Activated naive CD4-positive, alpha-beta T cell treated with anti-CD3 and anti-CD28 coated beads, Interleukin-2, amount 50 U/mL, for 24 hours (primary cell): Measurements from ENCODE around the gene FBXL19.

Experiments used
- H3K27ac Mint-ChIP-seq: one replicate; pipeline ENCODE4 v1.8.0; 2021; ENCODE audit warnings: mild to moderate bottlenecking, mixed read lengths
- H3K27me3 Mint-ChIP-seq: one replicate; pipeline ENCODE4 v1.8.0; 2021; ENCODE audit warnings: mixed read lengths
- H3K36me3 Mint-ChIP-seq: one replicate; pipeline ENCODE4 v1.8.0; 2021; ENCODE audit warnings: mixed read lengths
- H3K4me1 Mint-ChIP-seq: one replicate; pipeline ENCODE4 v1.8.0; 2021; ENCODE audit warnings: mixed read lengths
- H3K4me3 Mint-ChIP-seq: one replicate; pipeline ENCODE4 v1.8.0; 2021; ENCODE audit warnings: mild to moderate bottlenecking, mixed read lengths
- H3K9me3 Mint-ChIP-seq: one replicate; pipeline ENCODE4 v1.8.0; 2021; ENCODE audit warnings: mixed read lengths

FBXL19 gene

GRCh38 chr16:30903002-30903401 is 20.4 kb upstream of the FBXL19 start:
- H3K4me3 Mint-ChIP-seq: peak overlapping the region; percentile 89
- no peaks in the 10 kb centered on the region for H3K9me3 Mint-ChIP-seq
- H3K27ac Mint-ChIP-seq: peak overlapping the region; percentile 96
- H3K4me1 Mint-ChIP-seq: peaks cover 38% of the 10 kb centered on the region
- no peaks in the 10 kb centered on the region for H3K27me3 Mint-ChIP-seq
- no peaks in the 10 kb centered on the region for H3K36me3 Mint-ChIP-seq

DNA sequence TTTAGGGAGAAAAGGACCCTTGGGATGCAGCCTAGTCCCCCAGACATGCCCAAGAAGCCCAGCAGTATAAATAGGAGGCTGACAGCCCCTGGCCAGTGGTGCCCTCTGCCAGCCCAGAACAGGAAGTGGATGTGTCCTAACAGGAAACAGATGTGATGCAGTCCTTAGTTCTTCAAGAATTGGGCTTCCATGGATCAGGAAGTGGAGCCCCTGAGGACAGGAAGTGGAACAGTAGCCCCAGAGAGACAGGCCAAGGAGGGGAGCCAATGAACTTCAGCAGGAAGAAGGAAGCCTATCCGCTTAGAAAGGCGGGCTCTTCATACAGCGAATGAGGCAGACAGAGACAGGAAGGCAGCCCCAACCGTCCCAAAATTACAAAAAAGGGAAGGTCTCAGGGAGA is 19.8 kb upstream of the FBXL19 start:
- H3K36me3 Mint-ChIP-seq: no peaks in the 10 kb centered on the region
- H3K4me1 Mint-ChIP-seq: peaks cover 39% of the 10 kb centered on the region
- H3K27ac Mint-ChIP-seq: peak overlapping the region; percentile 95
- H3K27me3 Mint-ChIP-seq: no peaks in the 10 kb centered on the region
- H3K4me3 Mint-ChIP-seq: peak overlapping the region; percentile 16
- H3K9me3 Mint-ChIP-seq: no peaks in the 10 kb centered on the region

- Mint-ChIP-seq H3K4me3 (no peak overlapping the region), H3K27ac (peak overlapping the region; percentile 95), H3K36me3 (no peaks in the 10 kb centered on the region), H3K9me3 (no peaks in the 10 kb centered on the region), H3K4me1 (peaks cover 39% of the 10 kb centered on the region), H3K27me3 (no peaks in the 10 kb centered on the region)
Observed at GRCh38 chr16:30904114-30904780, 19.1 kb upstream of the FBXL19 start.

GRCh38 chr16:30907064-30907463 is 16.3 kb upstream of the FBXL19 start:
- no peaks in the 10 kb centered on the region for H3K9me3 Mint-ChIP-seq

DNA sequence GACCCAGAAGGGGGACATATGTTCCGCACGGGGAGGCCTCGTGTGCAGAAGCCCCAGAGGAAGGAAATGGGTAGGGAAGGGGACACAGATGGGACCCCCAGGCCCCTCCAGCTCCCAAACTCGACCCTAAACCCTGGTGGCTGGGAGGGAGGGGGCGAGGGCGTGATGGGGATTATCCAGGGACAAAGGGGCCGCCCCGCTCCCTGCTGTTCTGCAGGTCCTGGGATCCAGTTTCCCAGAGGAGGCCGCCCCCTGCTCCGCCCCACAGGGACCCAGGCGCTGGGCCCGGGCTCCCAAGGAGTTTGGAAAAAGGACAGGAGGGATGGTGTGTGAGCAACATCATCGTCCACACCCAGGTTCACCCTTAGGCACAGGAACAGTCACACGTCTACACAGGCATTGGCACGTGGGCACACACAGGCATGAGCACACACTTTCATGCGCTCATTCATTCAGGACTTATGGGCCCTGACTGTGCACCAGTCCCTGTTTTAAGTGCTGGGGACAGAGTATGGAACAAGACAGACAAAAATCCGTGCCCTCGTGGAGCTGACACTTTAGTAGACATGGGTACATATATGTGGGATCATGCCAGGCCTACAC is 12.8 kb upstream of the FBXL19 start:
- H3K9me3 Mint-ChIP-seq: no peaks in the 10 kb centered on the region
- H3K27ac Mint-ChIP-seq: no peak overlapping the region
- no peaks in the 10 kb centered on the region for H3K36me3 Mint-ChIP-seq
- H3K4me3 Mint-ChIP-seq: no peak overlapping the region
- H3K4me1 Mint-ChIP-seq: peaks cover 9% of the 10 kb centered on the region
- no peaks in the 10 kb centered on the region for H3K27me3 Mint-ChIP-seq

More at GRCh38 chr16:30907064-30907463, 16.3 kb upstream of the FBXL19 start:
- no peaks in the 10 kb centered on the region for H3K27me3 Mint-ChIP-seq
- H3K4me3 Mint-ChIP-seq: no peak overlapping the region
- H3K27ac Mint-ChIP-seq: no peak overlapping the region
- no peaks in the 10 kb centered on the region for H3K36me3 Mint-ChIP-seq
- H3K4me1 Mint-ChIP-seq: peaks cover 30% of the 10 kb centered on the region

DNA sequence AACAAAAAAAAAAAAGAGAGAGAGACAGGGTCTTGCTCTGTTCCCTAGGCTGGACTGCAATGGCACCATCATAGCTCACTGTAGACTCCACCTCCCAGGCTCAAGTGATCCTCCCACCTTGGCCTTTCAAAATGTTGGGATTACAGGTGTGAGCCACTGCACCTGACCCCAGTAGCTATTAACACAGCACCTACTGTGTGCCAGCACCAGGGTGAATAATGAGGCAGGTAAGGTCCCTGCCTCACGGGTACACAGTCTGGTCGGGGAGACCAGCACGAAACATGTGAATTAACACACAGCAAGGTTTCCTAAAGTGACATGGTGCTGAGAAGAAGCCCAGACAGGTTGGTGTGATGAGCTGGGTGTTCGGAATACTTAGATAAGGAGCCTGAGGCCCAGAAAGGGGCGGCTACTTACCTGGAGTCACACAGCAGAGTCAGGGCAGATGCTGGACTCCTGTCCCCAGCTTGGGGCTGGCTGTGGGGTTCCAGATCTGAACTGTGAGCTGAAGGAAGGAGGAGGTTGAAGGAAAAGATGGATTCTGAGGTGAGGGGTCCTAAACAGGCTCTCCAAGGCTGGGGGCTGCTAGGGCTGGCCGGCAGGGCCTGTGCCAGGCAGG is 10.5 kb upstream of the FBXL19 start:
- H3K9me3 Mint-ChIP-seq: no peaks in the 10 kb centered on the region
- no peak overlapping the region for H3K27ac Mint-ChIP-seq
- H3K4me3 Mint-ChIP-seq: no peak overlapping the region
- H3K36me3 Mint-ChIP-seq: no peaks in the 10 kb centered on the region
- H3K27me3 Mint-ChIP-seq: no peaks in the 10 kb centered on the region
- H3K4me1 Mint-ChIP-seq: peaks cover 2% of the 10 kb centered on the region

- Mint-ChIP-seq H3K4me3 (no peak overlapping the region), H3K9me3 (no peaks in the 10 kb centered on the region), H3K4me1 (no peaks in the 10 kb centered on the region), H3K36me3 (no peaks in the 10 kb centered on the region), H3K27ac (no peak overlapping the region), H3K27me3 (no peaks in the 10 kb centered on the region)
Observed at GRCh38 chr16:30914830-30915229, 8.5 kb upstream of the FBXL19 start.

GRCh38 chr16:30918614-30919013 is 4.8 kb upstream of the FBXL19 start:
- Mint-ChIP-seq H3K4me1 (no peaks in the 10 kb centered on the region), H3K36me3 (no peaks in the 10 kb centered on the region), H3K4me3 (no peak overlapping the region), H3K27me3 (no peaks in the 10 kb centered on the region), H3K27ac (no peak overlapping the region), H3K9me3 (no peaks in the 10 kb centered on the region)

GRCh38 chr16:30920891-30921290 is 2.5 kb upstream of the FBXL19 start:
- Mint-ChIP-seq H3K4me3 (peak overlapping the region; percentile 99), H3K4me1 (peaks cover 9% of the 10 kb centered on the region), H3K27me3 (no peaks in the 10 kb centered on the region)

GRCh38 chr16:30921459-30921747 is 2.0 kb upstream of the FBXL19 start:
- Mint-ChIP-seq H3K4me1 (peaks cover 9% of the 10 kb centered on the region), H3K4me3 (peak overlapping the region; percentile 99), H3K36me3 (no peaks in the 10 kb centered on the region), H3K9me3 (no peaks in the 10 kb centered on the region), H3K27ac (no peak overlapping the region), H3K27me3 (no peaks in the 10 kb centered on the region)

More at GRCh38 chr16:30920891-30921290, 2.5 kb upstream of the FBXL19 start:
- Mint-ChIP-seq H3K9me3 (no peaks in the 10 kb centered on the region), H3K36me3 (no peaks in the 10 kb centered on the region), H3K27ac (no peak overlapping the region)

DNA sequence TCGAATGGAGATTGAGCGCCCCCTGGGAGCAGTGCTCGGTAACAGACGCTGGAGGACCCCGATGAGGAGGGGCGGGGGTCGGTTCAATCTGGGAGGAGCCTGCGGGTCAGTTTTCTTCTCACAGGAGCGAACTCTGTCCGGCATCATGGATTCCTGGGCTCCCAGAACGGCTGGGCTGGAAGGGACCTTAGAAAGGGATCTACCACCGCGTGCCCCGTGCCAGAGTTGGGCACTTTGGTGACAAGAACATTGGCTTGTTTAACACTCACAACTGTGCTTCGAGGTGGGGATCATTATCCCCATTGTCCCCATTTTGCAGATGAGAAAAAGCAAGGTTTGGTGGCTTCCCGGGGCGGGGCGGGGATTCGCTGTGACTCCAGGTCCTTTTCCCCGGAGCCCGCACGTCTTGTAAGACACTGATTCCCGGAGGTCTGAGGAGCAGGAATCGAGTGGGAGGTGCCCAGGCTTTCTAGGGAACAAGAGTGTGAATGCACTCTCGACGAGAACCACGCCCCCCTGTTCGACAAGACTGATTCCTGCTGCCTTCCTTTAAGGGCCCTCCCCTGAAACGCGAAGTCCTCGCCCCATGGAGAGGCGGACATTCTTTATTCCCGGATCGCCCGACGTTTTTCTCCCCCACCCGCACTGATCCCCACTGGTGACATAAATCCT is 1.5 kb upstream of the FBXL19 start:
- Mint-ChIP-seq H3K9me3 (no peaks in the 10 kb centered on the region), H3K27me3 (no peaks in the 10 kb centered on the region), H3K27ac (peak overlapping the region; percentile 100), H3K4me3 (peak overlapping the region; percentile 99), H3K4me1 (peaks cover 9% of the 10 kb centered on the region), H3K36me3 (no peaks in the 10 kb centered on the region)

GRCh38 chr16:30922420-30922959 is 882 bp upstream of the FBXL19 start:
- Mint-ChIP-seq H3K4me1 (peaks cover 9% of the 10 kb centered on the region), H3K36me3 (no peaks in the 10 kb centered on the region), H3K27me3 (no peaks in the 10 kb centered on the region), H3K27ac (peak overlapping the region; percentile 100), H3K4me3 (peak overlapping the region; percentile 99), H3K9me3 (no peaks in the 10 kb centered on the region)

DNA sequence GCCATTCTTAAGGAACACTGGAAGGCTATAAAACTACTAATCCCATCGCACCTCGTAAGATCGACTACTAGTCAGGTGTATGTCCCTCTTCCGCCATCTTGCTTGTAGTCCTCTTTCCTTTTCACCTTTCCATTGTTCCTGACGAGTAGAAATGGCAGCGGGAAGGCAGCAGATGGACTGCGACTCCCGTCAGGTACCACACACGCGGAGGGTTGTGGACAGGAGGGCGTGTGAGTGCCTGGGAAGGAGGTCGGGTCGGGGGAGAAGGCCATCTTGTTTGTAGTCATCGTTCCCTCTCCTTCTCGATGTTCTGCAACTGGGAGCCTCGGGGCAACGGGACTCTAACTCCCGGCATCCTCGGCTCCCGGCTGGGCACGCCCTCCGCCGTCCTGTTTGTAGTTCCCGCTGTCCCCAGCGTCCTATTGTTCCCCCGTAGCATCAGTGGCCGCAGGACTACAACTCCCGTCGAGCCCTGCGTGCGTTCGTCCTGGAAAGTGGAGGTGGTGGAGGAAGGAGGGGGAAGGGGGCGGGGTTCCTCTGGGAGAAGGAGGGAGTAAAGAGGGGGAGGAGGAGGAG is 324 bp upstream of the FBXL19 start:
- Mint-ChIP-seq H3K4me1 (peaks cover 9% of the 10 kb centered on the region), H3K36me3 (no peaks in the 10 kb centered on the region), H3K9me3 (no peaks in the 10 kb centered on the region), H3K4me3 (peak overlapping the region; percentile 99), H3K27ac (peak overlapping the region; percentile 100), H3K27me3 (no peaks in the 10 kb centered on the region)

DNA sequence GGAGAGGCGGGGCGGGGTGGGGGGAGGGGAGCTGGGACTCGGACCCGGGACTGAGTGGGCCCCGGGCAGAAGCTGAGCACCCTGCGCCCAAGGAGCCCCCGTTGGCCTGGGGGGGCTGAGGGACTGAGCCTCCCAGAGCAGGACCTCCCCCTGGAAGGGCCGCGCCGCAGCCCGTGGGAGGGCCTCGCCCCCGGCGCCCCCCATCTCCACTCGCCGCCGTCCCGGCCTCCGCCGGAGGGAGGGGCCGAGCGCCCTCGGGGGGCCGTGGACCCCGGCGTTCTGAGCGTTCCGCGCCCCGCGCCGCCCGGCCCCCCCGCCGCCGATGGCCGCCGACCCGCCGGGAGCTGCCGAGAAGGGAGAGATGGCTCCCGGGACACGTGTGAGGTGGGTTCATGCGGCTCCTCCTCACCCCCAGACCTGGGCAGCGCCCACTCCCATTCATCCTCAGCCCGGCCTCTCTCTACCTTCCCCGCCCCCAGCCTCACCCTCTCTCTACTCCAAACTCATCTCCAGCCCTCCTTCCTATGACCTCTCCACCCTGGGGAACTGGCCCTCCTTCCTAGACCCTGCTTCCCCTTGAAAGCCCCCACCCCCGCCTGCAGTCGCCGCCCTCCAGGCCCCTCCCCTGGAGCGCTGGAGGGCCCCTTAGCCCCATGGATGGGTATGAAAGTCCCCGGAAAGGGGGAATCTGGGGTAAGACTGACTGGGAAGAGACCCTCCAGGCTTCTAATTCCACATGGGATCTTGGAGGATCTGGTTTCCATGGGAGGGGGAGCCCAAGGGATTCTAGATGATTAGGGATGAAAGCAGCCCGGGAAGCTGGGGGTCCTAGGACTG is 922 bp downstream of the FBXL19 start:
- peak overlapping the region; percentile 64 for H3K4me3 Mint-ChIP-seq
- no peaks in the 10 kb centered on the region for H3K27me3 Mint-ChIP-seq
- H3K27ac Mint-ChIP-seq: peak overlapping the region; percentile 36
- no peaks in the 10 kb centered on the region for H3K9me3 Mint-ChIP-seq
- H3K36me3 Mint-ChIP-seq: no peaks in the 10 kb centered on the region
- peaks cover 9% of the 10 kb centered on the region for H3K4me1 Mint-ChIP-seq
